ENCODE results near the gene MMP23B.
"Not testable (repeated sequence)": the region's sequence is repeated elsewhere in the genome, so short reads cannot be mapped to it uniquely, and the experiment has no call there.

The MMP23B gene

GRCh38 chr1:1621173-1622009 lies 10.6 kb upstream of the MMP23B start:
- DNase-seq = no peak

GRCh38 chr1:1622010-1622787 lies 9.8 kb upstream of the MMP23B start:
- no peak for DNase-seq

DNA sequence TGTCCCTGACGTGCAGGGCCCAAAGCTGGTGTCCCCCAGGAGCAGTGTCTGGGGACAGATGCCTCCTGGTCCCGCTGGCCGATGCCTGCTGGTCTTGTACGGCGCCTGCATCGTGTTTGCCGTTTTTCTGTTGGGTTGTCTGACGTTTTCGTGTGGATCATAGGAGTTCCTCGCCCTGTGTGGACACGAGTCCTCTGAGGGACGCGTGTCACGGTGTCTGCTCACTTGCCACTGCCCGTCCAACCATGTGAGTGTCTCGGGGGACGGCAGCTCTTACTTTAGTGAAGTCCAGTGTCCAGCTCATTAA lies 9.2 kb upstream of the MMP23B start:
- no peak for DNase-seq

DNA sequence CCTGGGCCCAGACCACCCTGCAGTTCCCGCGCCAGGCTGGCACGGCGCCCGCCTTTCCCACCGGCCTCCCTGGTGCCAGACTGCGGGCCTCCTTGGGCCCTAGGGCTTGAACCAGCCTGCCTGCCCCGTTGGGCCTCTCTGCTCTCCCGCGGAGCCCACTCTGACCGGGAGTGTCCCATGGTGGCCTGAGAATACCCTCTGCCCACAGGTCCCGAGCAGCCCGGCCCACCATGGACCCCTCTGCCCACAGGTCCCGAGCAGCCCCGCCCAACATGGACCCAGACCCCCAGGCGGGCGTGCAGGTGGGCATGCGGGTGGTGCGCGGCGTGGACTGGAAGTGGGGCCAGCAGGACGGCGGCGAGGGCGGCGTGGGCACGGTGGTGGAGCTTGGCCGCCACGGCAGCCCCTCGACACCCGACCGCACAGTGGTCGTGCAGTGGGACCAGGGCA lies 8.8 kb upstream of the MMP23B start:
- no peak for DNase-seq

DNA sequence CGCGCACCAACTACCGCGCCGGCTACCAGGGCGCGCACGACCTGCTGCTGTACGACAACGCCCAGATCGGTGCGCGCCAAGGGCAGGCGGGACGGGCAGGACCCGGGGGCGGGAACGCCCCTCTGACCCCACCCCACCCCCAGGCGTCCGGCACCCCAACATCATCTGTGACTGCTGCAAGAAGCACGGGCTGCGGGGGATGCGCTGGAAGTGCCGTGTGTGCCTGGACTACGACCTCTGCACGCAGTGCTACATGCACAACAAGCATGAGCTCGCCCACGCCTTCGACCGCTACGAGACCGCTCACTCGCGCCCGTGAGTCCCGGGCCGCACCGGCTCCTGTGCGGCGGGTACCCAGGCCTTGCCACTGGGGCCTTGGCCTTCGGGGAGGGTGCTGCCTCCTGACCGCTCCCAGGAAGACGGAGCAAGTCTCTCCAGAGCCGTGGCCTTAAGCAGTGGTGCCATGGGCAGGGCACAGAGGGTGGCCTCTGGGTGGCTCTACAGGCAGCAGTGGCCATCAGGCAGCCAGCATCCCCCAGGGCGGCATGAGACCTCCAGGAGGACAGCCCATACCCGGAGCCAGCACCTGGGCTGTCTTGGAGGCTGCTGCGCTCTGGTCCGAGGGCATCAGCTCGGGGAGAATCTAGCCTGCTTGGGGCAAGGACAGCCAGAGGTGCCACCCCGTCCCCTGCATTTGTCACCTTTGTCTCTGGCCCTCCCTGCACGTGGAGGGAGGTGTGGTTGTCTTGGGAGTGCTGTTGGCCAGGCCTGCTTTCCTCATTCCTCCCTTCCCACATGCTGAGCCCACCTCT lies 8.1 kb upstream of the MMP23B start:
- no peak for DNase-seq

GRCh38 chr1:1624443-1625403 lies 7.2 kb upstream of the MMP23B start:
- DNase-seq = no peak

- no peak for DNase-seq
These were observed 6.6 kb upstream of the MMP23B start for GRCh38 chr1:1625404-1625775.

- DNase-seq = no peak
These were observed 6.2 kb upstream of the MMP23B start for GRCh38 chr1:1625824-1626206.

GRCh38 chr1:1626207-1627141 lies 5.5 kb upstream of the MMP23B start:
- DNase-seq = no peak

DNA sequence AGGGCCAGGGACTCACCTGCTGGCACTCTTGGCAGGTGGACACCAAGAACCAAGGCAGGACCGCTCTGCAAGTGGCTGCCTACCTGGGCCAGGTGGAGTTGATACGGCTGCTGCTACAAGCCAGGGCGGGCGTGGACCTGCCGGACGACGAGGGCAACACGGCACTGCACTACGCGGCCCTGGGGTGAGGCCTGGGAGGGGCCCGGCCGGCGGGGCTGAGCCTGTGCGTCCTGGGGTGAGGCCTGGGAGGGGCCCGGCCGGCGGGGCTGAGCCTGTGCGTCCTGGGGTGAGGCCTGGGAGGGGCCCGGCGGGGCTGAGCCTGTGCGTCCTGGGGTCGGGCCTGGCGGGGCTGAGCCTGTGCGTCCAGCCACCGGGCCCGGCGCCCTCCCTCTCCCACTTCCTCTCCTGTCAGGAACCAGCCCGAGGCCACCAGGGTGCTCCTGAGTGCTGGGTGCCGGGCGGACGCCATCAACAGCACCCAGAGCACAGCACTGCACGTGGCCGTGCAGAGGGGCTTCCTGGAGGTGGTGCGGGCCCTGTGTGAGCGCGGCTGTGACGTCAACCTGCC lies 4.6 kb upstream of the MMP23B start:
- no peak for DNase-seq

GRCh38 chr1:1627829-1628753 lies 3.9 kb upstream of the MMP23B start:
- no peak for DNase-seq

- DNase-seq = peak; percentile 25
These were observed 3.1 kb upstream of the MMP23B start for GRCh38 chr1:1628754-1629429.

- peak; percentile 79 for DNase-seq
These were observed 2.4 kb upstream of the MMP23B start for GRCh38 chr1:1629430-1630190.

- DNase-seq = peak; percentile 84
These were observed 1.6 kb upstream of the MMP23B start for GRCh38 chr1:1630191-1630964.

DNA sequence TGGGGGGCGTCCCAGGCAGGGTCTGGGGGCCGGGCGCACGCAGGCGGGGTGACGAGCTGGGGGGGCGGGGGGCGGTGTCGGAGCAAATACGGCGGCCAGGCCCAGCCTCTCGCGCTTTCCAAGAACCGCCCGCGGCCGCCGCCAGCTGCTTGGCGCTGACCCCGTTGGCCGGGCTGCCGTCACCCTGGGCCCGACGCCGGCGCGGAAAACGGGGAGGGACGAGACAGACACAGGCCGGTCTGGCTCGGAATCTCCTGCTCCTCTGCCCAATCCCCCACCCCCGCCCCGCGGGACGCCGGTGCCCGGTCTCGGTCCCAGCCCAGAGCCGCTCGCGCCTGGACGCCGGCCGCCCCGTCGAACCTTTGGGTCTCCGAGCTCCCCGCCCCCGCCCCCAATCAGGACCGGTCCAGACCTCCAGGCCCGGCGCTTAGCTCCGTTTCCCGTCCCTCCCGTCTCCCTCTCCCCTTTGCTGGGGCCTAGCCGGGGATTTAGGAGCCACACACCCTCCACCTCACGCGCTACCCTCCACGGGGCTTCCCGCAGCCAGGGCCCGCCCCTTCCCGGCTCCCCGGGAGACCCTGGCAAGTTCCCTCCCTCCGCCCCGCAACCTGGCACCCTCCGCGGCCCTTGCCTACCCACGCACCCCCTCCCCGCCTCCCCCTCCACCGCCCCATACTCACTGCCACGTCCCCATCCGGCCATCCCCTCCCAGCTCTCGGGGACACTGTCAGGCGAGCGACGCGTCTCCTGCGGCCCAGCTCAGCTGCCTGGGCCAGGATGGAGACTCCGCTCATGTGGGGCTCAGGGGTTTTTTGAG lies 800 bp upstream of the MMP23B start:
- DNase-seq = peak; percentile 29

GRCh38 chr1:1633409-1633808 lies 1.4 kb downstream of the MMP23B start:
- not testable (repeated sequence) for DNase-seq
